NCI-H510A (cell line): ENCODE data around the gene DDI2.
"Not testable (repeated sequence)": the region's sequence is repeated elsewhere in the genome, so short reads cannot be mapped to it uniquely, and the experiment has no call there.

ENCODE experiments used
- DNase-seq: peaks from one replicate; lab custom pipeline; 2025; lab: John Stamatoyannopoulos, UW

The DDI2 gene

DNA sequence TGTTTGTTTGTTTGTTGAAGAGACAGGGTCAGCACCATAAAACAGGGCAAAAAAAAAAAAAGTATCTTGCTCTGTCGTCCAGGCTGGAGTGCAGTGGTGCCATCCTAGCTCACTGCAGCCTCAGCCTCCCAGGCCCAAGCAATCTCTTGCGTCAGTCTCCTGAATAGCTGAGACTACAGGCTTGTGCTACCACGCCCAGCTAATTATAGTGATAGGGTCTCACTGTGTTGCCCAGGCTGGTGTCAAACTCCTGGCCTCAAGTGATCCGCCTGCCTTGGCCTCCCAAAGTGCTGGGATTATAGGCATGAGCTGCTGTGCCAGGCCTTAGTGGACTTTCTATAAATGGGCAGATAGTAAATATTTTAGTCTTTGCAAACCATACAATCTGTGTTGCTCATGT, 19.2 kb downstream of the DDI2 start:
- DNase-seq: no peak

GRCh38 chr1:15637826-15638225, 20.6 kb downstream of the DDI2 start:
- DNase-seq: no peak

DNA sequence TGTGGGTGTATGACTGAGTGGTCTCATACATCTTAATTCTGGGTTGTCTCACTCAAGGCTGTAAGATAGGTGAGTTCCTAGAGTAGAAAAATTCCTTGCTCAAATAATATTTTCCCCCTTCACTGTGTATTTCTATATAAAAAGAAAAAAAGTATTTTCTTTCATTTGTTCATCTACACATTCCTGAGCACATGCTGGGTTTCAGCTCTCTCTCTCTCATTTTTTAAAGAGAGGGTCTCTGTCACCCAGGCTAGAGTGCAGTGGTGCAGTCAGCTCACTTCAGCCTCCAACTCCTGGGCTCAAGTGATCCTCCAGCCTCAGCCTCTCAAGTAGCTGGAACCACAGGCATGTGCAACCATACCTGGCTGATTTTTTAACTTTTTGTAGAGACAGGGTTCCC, 22.0 kb downstream of the DDI2 start:
- no peak for DNase-seq

DNA sequence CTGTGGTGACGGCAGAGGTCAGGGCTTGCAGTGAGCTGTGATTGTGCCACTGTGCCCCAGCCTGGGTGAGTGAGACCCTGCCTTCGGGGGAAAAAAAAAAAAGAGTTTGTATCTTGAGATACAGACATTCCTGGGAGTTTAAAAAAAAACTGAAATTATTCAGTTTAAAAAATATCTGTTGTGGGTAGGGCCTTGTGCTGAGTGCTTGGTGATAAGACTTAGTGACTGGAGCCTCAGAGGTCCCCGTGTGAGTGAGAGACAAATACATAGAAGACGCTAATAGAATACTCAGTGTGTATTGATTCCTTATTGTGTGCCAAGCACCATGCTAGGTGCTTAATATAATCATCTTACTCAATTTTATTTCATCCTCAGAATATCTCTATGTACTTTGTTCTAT, 22.7 kb downstream of the DDI2 start:
- DNase-seq: no peak

DNA sequence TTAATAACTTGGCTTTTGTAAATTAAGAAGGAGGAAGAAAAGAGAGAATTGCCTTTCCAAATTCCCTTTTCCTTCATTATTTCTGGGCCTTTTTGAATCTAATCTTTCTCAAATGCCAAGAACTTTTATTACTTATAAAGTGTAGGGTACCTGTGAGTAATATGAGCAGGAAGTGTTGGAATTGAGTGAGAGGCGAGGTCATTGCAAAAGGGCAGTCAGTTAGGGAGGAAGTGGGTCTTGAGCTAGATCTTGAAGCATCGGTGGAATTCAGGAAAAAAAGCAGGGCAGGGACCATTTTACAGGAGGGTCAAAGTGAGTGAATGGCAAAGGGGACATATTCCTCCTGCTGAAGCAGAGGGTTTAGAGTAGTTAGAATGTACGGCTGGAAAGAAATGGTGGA, 23.4 kb downstream of the DDI2 start:
- DNase-seq: no peak

- no peak for DNase-seq
Observed at GRCh38 chr1:15649937-15650336, 32.7 kb downstream of the DDI2 start.

DNA sequence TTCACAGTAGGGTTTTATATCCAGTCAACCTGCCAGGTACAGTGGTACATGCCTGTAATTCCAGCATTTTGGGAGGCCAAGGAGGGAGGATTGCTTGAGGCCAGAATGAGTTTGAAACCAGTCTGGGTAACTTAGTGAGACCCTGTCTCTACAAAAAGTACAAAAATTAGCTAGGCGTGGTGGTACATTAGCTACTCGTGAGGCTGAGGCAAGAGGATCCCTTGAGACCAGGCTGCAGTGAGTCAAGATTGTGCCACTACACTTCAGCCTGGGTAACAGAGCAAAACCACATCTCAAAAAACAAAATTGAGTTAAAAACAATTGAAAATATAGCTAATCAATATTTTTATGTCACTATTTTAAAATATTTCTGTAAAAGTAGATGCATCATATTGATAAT, 33.2 kb downstream of the DDI2 start:
- DNase-seq: no peak

- not testable (repeated sequence) for DNase-seq
Observed at GRCh38 chr1:15652130-15652529, 34.9 kb downstream of the DDI2 start.

GRCh38 chr1:15654091-15654690, 36.9 kb downstream of the DDI2 start:
- no peak for DNase-seq

DNA sequence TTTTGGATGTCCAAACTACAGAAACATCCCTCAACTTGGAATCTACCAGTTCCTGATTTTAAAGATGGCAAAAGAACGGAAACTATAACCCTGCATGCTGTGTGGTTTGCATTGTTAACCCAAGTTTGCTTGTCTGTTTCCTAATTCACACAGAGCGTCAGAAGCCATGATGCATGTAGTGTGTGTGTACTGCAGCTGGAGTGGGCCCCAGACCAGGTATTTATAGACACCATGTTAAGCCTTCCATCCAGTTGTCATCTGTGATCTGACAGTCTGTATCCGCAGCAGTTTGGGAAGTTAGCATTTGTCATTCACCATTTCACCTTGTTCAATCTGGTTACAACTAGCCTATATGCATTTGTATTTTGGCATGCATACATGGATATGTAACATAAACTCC, 39.2 kb downstream of the DDI2 start:
- DNase-seq: no peak

DNA sequence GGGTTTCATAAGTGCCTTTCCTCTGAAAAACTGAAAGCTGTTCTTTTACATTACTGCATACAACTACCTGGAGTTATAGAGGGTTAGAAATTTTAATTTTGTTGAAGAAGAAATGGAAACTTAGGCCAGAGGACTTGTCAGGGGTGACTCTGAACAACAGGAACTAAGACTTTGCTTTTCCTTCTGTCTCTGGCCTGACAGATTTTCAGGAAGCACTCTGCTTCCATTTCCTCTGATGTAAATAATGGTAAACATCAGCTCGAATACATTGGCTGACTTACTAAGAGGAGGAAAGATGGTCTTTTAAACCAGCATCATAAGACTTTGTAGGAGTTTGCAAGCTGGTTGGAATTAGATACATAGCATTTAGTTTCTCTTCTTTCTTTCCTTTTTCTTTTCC, 39.8 kb downstream of the DDI2 start:
- no peak for DNase-seq

- DNase-seq: no peak
Observed at GRCh38 chr1:15660151-15660550, 42.9 kb downstream of the DDI2 start.

- DNase-seq: no peak
Observed at GRCh38 chr1:15662477-15662876, 45.2 kb downstream of the DDI2 start.

DNA sequence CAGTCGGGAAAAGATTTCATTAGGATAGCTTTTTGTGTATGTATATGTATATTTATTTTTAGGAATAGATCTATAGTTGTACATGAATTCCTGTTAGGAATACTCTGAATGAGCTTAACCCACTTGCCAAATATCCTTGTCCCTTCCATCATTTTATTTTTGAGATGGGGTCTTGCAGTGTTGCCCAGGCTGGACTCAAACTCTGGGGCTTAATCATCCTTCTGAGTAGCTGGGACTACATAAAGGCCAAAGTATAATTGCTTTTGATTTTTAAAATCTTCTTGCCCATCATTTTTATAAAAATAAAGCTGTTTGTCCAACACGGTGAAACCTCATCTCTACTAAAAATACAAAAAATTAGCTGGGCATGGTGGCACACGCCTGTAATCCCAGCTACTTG, 46.7 kb downstream of the DDI2 start:
- no peak for DNase-seq

GRCh38 chr1:15667362-15667761, 50.1 kb downstream of the DDI2 start:
- DNase-seq: no peak

GRCh38 chr1:15668089-15668754, 51.0 kb downstream of the DDI2 start:
- no peak for DNase-seq

DNA sequence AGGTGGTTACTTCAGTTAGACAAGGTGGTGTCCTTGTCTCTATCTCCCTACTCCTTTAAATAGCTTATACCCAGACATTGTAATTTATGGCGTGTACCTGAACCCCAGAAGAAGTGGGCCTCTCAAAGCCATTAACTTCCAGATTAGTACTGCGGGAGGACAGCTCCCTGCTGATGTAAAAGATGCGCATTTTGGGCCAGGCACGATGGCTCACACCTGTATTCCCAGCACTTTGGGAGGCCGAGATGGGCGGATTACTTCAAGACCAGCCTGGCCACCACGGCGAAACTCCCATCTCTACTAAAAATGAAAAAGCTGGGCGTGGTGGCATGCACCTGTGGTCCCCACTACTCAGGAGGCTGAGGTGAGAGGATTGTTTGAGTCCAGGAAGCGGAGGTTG, 51.8 kb downstream of the DDI2 start:
- no peak for DNase-seq

DNA sequence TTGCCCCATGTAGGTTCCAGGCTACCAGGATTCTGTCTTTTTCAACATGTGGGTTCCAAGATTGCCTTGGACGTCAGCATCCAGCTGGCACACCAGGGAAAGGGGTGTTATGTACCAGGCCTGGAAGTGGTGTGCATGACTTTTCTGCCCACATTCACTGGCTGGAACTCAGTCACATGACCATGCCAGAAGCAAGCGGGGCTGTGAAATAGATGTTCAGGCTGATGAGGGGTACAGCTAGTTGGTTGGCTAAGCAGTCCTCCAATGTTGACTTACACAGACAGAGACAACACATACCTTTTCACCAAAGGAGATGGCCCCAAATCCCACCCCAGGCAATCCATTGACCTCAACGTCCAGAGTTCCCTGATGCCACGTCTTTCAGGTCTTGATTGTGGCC, 52.6 kb downstream of the DDI2 start:
- no peak for DNase-seq

DNA sequence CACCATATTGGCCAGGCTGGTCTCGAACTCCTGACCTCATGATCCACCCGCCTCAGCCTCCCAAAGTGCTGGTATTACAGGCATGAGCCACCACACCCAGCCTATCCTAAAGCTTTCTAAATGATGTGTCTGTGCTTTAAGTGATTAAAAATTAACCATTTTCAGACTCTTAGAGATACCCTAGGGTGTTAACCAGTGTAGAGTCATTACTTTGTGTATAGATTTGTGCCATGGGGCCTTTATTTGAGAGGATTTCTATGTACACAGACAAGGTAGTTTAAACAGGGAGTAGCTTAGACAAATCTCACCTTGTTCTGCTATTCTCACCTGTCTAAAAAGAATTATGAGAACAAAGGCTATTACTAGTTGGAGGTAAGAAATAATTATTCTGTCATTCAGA, 54.2 kb downstream of the DDI2 start:
- DNase-seq: no peak

- DNase-seq: no peak
Observed at GRCh38 chr1:15674386-15675159, 57.3 kb downstream of the DDI2 start.

- no peak for DNase-seq
Observed at GRCh38 chr1:15676010-15676409, 58.8 kb downstream of the DDI2 start.

GRCh38 chr1:15676688-15677661, 59.7 kb downstream of the DDI2 start:
- no peak for DNase-seq
